Activated T-cell treated with anti-CD3 and anti-CD28 coated beads, Interleukin-2, amount 50 U/mL, for 4 hours (primary cell): ENCODE data around the gene MCF2L2. TPM values are rescaled to one million over a fixed set of nuclear protein-coding genes. Genes with fewer than 3 reads are reported as not detected.

ENCODE experiments used
- ATAC-seq, 2 donors: fragments of 200-7000 bp; cut with Tn5 transposase; one replicate each; pipeline ENCODE4 v1.10.0; 2021
- DNase-seq: peaks from one replicate; pipeline ENCODE4 v3.0.0-alpha.2; 2020
- H3K27me3 Mint-ChIP-seq: one replicate; pipeline ENCODE4 v1.8.0; 2021; ENCODE audit warnings: low read depth, mixed read lengths
- H3K36me3 Mint-ChIP-seq: one replicate; pipeline ENCODE4 v1.8.0; 2022; ENCODE audit warnings: mixed read lengths; ENCODE audit not compliant: insufficient read depth
- H3K4me1 Mint-ChIP-seq: one replicate; pipeline ENCODE4 v1.8.0; 2021; ENCODE audit warnings: low read depth, mixed read lengths
- H3K4me3 Mint-ChIP-seq: one replicate; pipeline ENCODE4 v1.8.0; 2021; ENCODE audit warnings: mild to moderate bottlenecking, moderate library complexity, mixed read lengths
- H3K9me3 Mint-ChIP-seq: one replicate; pipeline ENCODE4 v1.8.0; 2021; ENCODE audit warnings: mixed read lengths
- total RNA-seq, 3 donors: library from RNA; stranded (reverse); gene quantifications; one replicate each; pipeline ENCODE4 v1.2.1, GENCODE V29; 2021

The MCF2L2 gene
- total RNA-seq, 3 donors from 2014 or later, result 0.58 to 1.4 (median 1.3) TPM

DNA sequence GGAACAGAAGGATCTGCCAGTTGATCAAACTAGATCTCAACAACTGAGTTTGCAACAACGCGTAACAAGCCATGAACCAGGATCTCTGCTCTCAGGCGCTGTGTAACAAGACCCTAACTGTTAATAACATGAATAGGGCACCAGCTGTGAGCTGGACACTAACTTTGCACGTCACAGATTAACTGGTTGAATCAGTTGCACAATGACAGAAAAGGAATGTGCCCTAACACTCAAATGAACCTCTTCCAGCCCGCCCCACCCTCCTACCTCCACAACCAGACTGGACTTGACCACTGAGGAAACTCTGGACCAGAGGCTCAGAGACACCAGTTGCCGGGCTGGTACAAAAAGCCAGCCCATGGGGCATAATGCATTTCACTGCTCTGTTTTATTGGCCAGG, 34.3 kb downstream of the MCF2L2 start:
- no peaks in the 10 kb centered on the region for H3K4me1 Mint-ChIP-seq
- ATAC-seq, result no peak
- no peak for DNase-seq
- H3K27me3 Mint-ChIP-seq, result no peaks in the 10 kb centered on the region
- H3K36me3 Mint-ChIP-seq, result no peaks in the 10 kb centered on the region
- no peak overlapping the region for H3K4me3 Mint-ChIP-seq
- no peaks in the 10 kb centered on the region for H3K9me3 Mint-ChIP-seq

DNA sequence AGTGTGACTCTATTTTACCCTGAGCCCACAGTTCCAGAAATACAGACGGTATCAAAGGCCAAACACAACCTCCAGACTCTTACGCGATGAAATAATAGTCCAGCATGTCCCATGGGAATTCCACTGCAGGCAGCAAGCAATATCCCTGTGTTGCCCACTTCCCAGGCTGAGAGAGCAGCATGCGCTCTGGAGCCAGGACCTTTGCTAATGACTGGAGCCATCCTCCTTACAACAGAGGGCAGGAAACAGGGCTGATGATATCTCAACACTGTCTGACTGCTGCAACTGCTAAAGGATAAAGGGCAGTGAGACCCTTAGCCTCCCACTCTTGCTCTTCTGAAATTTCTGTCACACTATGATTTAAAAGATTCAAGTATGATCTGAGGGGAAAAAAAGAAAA, 34.8 kb downstream of the MCF2L2 start:
- no peaks in the 10 kb centered on the region for H3K4me1 Mint-ChIP-seq
- no peaks in the 10 kb centered on the region for H3K27me3 Mint-ChIP-seq
- DNase-seq (no peak), ATAC-seq (no peak)
- no peaks in the 10 kb centered on the region for H3K9me3 Mint-ChIP-seq
- H3K4me3 Mint-ChIP-seq, result no peak overlapping the region
- H3K36me3 Mint-ChIP-seq, result no peaks in the 10 kb centered on the region

DNA sequence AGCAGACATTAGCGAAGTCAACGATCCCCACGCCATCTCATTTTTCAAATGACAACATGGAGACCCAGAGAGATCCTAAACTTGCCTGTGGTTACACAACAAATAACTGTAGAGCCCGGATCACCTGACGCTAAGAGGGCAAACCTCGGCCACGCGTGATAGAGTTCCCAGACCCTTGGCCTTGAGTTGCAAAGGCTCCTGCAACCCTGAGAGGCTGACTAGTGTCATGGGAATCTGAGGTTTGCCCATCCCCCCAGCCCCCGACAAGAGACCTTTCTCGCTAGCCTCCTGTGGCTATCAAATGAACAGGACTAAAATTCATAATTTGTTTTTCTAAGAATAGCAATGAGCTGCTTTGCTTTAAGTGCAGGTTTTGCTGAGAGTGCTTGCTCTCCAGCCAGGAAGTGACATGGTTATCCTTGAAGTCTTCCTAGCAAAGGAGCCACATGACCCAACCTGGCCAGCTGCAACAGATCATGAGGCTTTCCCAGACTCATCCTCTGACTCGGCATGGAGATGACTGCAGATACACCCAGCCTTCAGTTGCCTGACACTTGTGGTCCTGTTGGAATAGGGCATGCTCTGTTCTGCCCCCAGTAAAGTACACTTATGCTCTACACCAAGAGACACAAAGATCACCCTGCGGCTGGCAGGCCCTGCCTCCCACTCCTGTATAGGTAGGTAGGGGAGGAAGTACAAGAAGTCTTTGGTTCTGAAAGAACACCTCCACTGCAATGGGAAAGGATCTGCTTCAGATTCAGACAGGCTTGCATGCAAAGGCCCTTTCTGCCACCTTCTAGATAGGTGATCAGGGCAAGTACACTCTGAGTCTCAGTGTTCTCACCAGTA, 36.0 kb downstream of the MCF2L2 start:
- Mint-ChIP-seq H3K36me3 (no peaks in the 10 kb centered on the region), H3K27me3 (no peaks in the 10 kb centered on the region), H3K4me3 (no peak overlapping the region), H3K4me1 (no peaks in the 10 kb centered on the region), H3K9me3 (no peaks in the 10 kb centered on the region)
- DNase-seq (no peak), ATAC-seq (no peak)

DNA sequence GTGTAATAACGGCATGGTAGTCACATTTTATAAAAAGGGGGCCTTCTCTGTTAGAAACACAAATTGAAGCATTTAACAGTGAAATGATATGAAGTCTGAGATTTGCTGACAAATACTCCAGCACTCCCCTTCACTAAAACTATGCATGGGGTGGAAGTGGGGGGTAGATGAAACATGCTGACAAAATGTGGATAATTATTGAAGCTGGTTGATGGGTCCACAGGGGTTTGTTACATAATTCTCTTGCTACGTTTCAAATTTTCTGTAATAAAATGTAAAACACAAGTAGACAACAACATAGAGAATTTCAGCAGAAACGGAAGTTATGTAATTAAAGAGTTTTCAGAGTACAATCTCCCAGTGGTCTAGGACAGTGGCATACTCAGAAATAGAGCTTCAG, 37.0 kb downstream of the MCF2L2 start:
- Mint-ChIP-seq H3K4me3 (no peak overlapping the region), H3K9me3 (no peaks in the 10 kb centered on the region), H3K27me3 (no peaks in the 10 kb centered on the region), H3K4me1 (no peaks in the 10 kb centered on the region), H3K36me3 (no peaks in the 10 kb centered on the region)
- no peak for DNase-seq
- ATAC-seq, result no peak

DNA sequence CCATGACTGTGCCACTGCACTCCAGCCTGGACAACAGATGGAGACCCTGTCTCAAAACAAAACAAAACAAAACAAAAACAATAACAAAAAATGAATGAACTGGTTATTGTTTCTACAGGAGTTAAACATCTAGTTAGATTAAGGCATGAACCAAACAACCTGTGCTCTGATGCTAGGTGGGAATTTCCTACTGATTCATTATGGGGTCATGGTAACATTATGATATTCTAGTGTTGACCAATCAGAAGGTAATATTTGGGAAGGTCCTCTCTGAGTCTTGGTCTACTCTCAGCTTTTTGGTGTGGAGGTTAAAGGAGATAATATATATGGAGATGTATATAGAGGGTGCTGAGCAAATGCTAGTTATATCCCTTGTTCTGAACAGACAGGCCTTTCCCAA, 37.6 kb downstream of the MCF2L2 start:
- peaks cover 1% of the 10 kb centered on the region for H3K4me1 Mint-ChIP-seq
- no peaks in the 10 kb centered on the region for H3K36me3 Mint-ChIP-seq
- H3K27me3 Mint-ChIP-seq, result no peaks in the 10 kb centered on the region
- no peak for DNase-seq
- no peak overlapping the region for H3K4me3 Mint-ChIP-seq
- H3K9me3 Mint-ChIP-seq, result no peaks in the 10 kb centered on the region
- ATAC-seq, result peak; percentile 46 to 57

DNA sequence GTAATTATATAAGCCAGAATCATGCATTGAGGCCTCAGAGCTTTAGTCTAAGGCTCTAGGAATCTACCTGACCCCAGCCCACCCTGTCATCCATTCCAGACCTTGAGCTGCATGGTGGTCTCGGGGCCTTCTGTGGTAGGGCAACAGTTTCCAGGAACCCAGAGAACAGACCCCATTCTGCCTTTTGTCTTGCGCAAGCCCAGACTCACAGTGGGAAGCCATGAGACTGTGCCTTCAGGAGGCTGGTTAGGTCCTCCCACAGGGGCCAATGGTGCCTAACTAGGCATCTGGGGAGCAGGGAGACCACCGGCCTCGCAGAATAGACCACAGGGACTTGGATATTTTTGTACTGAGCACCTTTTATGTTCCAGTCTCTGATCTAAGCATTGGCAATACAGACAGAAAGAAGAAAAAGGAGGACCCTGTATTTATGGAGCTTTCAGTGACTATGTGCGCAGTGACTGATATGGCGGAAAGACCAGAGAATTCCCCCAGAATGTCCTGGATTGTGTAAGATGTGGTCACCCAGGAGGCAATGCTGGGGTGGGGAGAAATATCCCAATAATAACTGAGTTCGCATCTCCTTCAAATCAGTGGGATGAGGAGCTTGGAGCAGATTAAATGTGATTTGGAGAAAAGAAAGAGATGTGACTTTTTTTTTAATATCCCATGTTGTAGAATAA, 40.1 kb downstream of the MCF2L2 start:
- no peak overlapping the region for H3K4me3 Mint-ChIP-seq
- no peak for ATAC-seq
- no peak for DNase-seq
- H3K36me3 Mint-ChIP-seq, result no peaks in the 10 kb centered on the region
- no peaks in the 10 kb centered on the region for H3K27me3 Mint-ChIP-seq
- H3K4me1 Mint-ChIP-seq, result peaks cover 2% of the 10 kb centered on the region
- H3K9me3 Mint-ChIP-seq, result no peaks in the 10 kb centered on the region

DNA sequence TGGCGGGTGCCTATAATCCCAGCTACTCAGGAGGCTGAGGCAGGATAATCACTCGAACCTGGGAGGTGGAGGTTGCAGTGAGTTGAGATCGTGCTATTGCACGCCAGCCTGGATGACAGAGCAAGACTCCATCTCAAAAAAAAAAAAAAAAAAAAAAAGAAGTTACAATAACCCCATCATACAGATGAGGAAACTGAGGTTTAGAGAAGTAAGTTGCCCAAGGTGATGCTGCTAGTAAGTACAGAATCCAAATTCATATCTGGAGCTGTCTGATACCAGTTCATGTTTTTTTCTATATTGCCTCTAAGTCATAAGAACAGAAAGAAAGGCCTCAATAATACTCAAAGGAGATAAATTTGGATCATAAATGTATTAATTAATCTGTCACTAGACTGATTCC, 40.6 kb downstream of the MCF2L2 start:
- no peaks in the 10 kb centered on the region for H3K9me3 Mint-ChIP-seq
- H3K4me1 Mint-ChIP-seq, result peaks cover 2% of the 10 kb centered on the region
- H3K27me3 Mint-ChIP-seq, result no peaks in the 10 kb centered on the region
- ATAC-seq (no peak), DNase-seq (no peak)
- H3K36me3 Mint-ChIP-seq, result no peaks in the 10 kb centered on the region
- no peak overlapping the region for H3K4me3 Mint-ChIP-seq

DNA sequence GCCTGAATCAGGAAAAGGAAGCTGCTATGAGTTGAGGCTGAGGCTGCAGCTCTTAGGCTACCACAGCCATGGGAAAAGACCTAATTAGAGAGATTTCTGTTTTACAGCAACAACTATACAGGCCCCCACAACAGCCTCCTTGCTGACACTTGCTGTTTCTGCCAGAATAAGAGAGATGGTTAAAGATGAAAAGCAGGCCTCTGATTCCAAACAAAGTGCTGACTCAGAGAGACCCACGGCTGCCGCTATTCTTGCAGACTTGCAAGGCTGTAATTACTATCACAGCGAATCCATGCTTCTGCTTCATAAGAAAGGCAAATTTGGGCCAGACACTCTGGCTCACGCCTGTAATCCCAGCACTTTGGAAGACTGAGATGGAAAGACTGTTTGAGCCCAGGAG, 41.8 kb downstream of the MCF2L2 start:
- peaks cover 5% of the 10 kb centered on the region for H3K4me1 Mint-ChIP-seq
- no peak overlapping the region for H3K4me3 Mint-ChIP-seq
- no peaks in the 10 kb centered on the region for H3K36me3 Mint-ChIP-seq
- DNase-seq (no peak), ATAC-seq (no peak)
- no peaks in the 10 kb centered on the region for H3K9me3 Mint-ChIP-seq
- H3K27me3 Mint-ChIP-seq, result no peaks in the 10 kb centered on the region

DNA sequence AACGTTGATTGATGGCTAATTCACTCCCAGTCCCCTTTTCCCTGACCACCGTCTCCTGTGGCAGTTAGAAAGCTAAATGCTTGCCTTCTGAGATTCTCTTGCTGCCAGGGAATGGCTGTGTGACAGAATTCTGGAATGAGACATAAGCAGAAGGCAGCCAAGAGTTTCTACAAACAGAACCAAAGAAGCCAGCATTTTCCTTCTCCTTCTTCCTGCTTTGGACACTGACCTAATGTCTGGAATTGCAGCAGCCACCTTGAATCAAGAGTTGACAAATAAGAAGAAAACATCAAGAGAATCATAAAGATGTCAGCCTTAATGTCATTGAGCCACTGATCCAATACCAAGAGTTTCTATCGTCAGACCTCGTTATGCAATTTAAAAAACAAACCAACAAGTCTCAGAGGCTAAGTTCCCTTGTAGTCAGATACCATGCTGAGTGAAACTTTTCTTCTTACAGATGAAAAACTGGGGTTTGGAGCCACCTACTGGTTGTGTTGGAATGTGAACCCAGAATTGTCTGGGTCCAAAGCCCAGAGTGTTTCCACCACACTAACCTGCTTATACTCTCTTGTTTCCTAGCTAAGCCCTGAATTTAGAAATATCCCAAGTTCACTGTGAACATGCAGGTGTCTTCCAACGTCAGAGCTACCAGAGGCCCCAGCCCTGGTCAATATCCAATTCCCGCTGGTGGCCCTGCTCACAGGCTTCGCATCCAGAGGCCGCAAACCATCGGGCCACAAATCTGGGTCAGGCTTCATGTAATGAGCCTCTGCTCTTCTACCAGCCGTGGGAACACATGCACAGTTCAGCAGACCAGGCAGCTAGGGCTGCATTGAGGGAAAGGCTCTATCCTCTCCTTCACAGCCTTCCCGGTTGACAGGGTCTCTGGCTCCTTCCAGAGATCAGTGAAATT, 42.5 kb downstream of the MCF2L2 start:
- Mint-ChIP-seq H3K36me3 (no peaks in the 10 kb centered on the region), H3K4me1 (peaks cover 5% of the 10 kb centered on the region), H3K4me3 (no peak overlapping the region), H3K27me3 (no peaks in the 10 kb centered on the region), H3K9me3 (no peaks in the 10 kb centered on the region)
- ATAC-seq (peak; percentile 71 to 84), DNase-seq (peak; percentile 56)

DNA sequence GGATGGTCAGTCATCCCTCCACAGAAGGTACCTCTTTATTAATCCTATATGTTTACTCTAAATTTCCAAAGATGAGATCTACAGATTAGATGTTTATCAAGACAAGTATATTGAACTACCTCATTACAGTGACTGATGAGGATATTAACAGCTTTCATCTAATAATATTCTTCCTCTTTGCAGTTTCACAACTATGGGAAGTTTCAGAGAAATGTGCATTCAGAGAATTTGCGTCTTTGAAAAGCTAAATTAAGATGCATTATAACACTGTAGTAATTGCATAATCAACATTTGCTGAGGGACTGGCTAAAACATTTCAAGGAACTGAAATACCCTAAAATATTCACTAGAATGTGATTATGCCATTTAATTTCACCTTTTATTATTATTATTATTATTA, 46.7 kb downstream of the MCF2L2 start:
- H3K9me3 Mint-ChIP-seq, result no peaks in the 10 kb centered on the region
- H3K4me1 Mint-ChIP-seq, result peaks cover 18% of the 10 kb centered on the region
- DNase-seq (no peak), ATAC-seq (no peak)
- H3K27me3 Mint-ChIP-seq, result no peaks in the 10 kb centered on the region
- H3K4me3 Mint-ChIP-seq, result no peak overlapping the region
- no peaks in the 10 kb centered on the region for H3K36me3 Mint-ChIP-seq

DNA sequence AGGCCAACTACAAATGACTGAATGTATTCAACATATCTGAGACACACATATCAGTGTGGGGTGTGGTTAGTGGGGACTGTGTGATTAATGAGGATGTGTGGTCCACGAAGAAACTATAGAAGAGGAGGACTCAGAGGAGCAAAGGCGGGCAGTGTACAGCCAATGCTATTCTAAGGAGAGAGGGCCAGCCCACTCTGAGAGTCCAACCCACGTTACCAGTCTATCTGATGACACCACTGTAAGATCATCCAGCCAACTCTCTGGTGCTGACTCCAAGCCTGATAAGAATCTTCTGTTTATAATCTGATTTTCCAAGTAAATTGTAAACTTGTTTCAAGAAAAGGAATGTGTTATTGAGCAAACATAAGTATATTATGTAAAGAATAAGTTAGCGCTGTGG, 47.2 kb downstream of the MCF2L2 start:
- H3K36me3 Mint-ChIP-seq, result no peaks in the 10 kb centered on the region
- H3K4me3 Mint-ChIP-seq, result no peak overlapping the region
- no peak for DNase-seq
- peaks cover 18% of the 10 kb centered on the region for H3K4me1 Mint-ChIP-seq
- H3K9me3 Mint-ChIP-seq, result no peaks in the 10 kb centered on the region
- ATAC-seq, result no peak
- H3K27me3 Mint-ChIP-seq, result no peaks in the 10 kb centered on the region

DNA sequence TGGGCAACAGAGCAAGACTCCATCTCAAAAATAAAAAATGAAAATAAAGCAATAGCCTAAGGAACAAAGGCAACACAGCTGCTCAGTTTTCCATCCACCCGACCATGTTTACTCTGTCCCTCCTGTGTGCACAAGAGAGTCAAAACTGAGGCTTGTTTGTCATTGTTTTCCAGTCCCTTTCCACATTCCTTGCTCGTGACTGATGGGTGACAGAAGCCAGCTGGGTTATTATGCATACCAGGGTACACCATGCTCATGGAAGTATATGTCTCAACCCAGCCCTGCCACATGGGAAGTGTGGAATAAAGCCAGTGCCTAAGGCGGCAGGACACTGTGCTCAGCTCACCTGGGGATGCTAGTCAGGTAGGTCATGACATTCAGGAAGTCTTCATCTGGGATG, 49.5 kb downstream of the MCF2L2 start:
- Mint-ChIP-seq H3K9me3 (no peaks in the 10 kb centered on the region), H3K27me3 (no peaks in the 10 kb centered on the region), H3K36me3 (no peaks in the 10 kb centered on the region), H3K4me3 (no peak overlapping the region), H3K4me1 (peaks cover 15% of the 10 kb centered on the region)
- ATAC-seq, result no peak
- DNase-seq, result no peak

DNA sequence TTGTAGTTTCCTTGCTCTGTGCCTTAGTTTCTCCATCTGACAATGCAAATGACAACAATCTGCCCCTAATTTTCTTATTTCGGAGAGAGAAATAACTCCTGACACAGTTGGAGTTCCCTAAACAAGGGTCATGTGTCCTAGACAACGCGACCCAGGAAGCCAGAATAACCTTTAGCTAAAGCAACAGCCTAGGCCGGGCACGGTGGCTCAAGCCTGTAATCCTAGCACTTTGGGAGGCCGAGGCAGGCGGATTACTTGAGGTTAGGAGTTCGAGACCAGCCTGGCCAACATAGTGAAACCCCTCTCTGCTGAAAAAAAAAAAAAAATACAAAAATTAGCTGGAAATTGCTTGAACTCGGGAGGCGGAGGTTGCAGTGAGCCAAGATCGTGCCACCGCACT, 49.9 kb downstream of the MCF2L2 start:
- no peak for ATAC-seq
- no peaks in the 10 kb centered on the region for H3K36me3 Mint-ChIP-seq
- no peaks in the 10 kb centered on the region for H3K27me3 Mint-ChIP-seq
- H3K9me3 Mint-ChIP-seq, result no peaks in the 10 kb centered on the region
- peaks cover 15% of the 10 kb centered on the region for H3K4me1 Mint-ChIP-seq
- H3K4me3 Mint-ChIP-seq, result no peak overlapping the region
- DNase-seq, result no peak

DNA sequence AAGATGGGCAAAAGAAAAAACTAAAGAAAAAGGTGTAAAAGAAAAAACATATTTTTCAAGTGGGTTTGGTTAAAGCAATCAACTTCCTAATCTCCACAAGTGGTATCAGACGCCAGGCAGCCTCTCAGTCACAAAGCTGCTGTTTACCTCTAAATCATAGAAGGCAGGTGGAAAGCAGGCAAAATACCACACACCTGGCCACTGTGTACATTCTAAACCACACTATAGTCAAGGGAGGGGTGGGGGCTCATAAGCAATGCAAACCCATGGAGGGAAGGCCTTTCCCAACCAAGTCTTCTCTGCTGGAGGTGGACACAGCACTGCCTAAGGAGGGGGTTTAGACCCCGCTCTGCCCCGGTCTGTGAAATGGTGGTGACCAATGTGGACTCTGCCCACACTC, 50.4 kb downstream of the MCF2L2 start:
- DNase-seq (no peak), ATAC-seq (no peak)
- peaks cover 15% of the 10 kb centered on the region for H3K4me1 Mint-ChIP-seq
- no peaks in the 10 kb centered on the region for H3K27me3 Mint-ChIP-seq
- H3K9me3 Mint-ChIP-seq, result no peaks in the 10 kb centered on the region
- H3K36me3 Mint-ChIP-seq, result no peaks in the 10 kb centered on the region
- H3K4me3 Mint-ChIP-seq, result no peak overlapping the region
